HG03342 (cell line): ENCODE data around the gene CCDC88C.
"Not testable (repeated sequence)": the region's sequence is repeated elsewhere in the genome, so short reads cannot be mapped to it uniquely, and the experiment has no call there.

ENCODE experiments used
- ATAC-seq: cut with Tn5 transposase; IDR thresholded peaks from one replicate; pipeline ENCODE4 v1.9.1; 2021; ENCODE audit warnings: mild to moderate bottlenecking, moderate library complexity; ENCODE audit not compliant: unreplicated experiment

The CCDC88C gene

DNA sequence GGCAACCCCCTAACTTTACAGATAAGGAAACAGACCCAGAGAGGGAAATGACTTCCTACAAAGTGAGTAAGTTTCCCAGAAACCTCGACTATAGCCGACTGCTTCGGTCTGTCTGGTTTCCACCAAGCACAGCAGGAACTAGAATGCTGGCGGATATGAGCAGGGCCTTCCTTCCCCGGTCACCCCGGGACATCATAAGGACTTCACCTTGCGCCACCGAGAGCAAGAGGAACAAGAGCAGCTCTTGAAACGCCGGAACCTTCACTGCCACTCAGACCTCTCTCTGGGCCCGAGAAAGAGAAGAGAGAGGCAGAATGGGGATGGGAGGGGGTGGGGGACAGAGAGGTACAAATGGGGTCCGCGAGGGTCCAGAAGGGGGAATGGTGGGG lies 143.7 kb downstream of the CCDC88C start:
- ATAC-seq, result no peak

DNA sequence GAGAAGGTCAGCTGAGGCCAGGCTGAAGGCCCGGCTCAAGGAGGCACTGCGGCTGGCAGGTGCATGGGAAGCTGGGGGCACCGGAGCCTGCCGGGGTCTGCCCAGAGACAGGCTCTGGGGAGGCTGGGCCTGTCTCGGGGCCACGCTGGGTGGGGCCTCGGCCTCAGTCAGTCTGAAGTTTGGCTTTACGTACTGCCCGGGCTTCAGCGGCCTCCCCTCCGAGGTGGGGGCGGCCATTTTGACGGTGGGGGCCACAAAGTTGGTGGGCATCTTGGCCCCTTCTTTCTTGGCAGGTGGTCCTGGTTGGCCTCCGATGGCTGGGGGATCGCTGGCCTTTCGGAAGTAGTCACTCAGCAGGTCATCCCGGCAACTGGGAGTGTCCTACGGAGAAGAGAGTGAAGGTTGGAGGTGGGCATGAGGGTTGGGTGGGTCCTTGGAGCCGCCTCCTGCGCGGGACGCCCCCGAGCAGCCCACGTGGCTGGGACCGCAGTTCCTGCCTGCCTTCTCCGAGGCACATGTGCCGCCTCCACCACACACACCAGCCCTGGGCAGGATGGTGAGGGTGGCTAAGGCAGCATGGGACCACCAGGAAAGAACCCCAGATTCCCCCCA lies 144.2 kb downstream of the CCDC88C start:
- ATAC-seq, result no peak

DNA sequence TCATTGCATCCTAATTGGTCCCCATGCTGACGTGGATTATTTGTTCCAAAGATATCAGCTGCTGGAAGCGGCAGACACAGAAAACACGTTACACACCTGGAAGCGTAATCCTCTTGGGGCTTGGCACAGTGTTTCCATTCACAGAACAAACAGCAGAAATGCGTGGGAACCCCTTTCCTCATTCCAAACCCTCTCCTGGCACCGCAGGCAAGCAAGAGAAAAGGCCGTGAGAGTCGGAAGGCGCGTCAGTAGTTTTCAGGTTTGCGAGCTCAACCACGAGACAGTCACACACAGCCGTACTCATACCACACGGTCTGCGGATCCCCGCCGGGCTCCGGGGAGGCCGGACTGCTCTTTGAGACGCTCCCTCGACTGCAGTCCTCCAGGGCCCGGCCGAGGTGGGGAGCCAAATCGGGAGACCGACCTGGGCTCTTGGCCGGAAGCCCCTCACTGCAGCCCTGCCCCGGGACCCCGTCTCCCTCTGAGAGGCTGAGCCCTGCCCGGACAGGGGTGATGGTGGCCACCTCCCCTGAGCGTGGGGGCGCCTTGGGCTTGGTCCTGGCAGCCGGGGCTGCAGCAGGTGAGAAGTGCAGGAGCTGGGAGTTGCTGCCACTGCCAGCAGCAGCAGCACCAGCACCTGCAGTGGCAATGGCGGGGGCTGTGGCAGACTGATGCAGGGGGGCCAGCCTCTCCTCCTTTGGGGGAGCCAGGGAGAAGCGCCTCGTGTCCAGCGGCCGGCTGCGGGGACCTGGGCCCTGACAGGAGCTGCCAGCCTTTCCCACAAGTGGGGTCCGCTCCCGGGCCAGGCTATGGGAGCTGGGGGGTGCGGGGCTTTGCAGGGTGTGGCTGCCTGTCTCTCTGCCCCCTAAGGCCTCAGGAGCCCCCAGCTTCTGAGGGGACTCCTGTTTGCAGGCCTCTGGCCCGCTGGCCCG lies 145.0 kb downstream of the CCDC88C start:
- ATAC-seq, result no peak

DNA sequence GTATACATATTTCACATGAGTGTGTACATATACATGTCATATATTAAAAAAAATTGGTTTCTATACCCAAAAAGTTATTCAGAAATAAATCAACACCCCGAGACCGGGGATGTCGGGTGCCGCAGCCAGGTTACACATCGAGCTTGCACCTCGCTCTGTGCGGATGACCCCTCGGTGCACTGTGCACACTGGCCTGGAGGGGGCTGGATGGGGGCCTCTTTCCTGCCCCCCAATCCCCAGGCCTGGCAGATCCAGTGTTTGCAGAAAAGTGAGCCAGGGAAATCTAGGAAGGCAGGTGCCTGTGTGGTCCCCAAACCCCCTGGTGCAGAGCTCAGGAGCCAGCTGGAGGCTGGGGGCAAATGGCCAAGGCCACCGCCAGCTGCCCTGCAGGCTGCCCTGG lies 146.0 kb downstream of the CCDC88C start:
- ATAC-seq, result no peak

DNA sequence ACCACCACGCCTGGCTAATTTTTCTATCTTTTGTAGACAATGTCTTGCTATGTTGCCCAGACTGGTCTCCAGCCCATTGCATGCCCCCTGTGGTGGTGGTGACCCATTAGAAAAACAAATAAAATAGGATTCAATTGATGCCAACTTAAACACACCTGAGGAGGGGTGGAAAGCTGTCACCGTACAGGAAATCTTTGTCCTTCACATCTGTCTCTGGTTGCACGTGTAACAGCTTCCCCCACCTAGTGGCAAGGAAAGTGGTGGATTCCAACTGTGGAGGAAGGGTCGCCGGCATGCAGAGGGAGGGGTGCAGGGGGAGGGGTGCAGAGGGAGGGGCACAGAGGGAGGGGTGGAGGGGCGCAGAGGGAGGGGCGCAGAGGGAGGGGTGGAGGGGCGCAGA lies 147.0 kb downstream of the CCDC88C start:
- ATAC-seq, result no peak

DNA sequence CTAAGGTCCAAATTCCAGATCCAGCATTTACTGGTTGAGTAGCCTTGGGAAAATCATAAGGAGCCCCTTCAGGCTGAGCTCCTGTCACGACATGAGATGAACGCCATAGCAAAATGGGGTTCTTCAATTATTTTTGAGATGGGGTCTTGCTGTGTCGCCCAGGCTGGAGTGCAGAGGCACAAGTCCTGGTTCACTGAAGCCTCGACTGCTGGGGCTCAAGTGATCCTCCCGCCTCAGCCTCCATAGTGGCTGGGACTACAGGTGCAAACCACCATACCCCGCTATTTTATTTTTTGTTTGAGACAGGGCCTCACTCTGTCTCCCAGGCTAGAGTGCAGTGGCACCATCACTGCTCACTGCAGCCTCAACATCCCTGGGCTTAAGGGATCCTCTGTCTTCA lies 147.4 kb downstream of the CCDC88C start:
- no peak for ATAC-seq

DNA sequence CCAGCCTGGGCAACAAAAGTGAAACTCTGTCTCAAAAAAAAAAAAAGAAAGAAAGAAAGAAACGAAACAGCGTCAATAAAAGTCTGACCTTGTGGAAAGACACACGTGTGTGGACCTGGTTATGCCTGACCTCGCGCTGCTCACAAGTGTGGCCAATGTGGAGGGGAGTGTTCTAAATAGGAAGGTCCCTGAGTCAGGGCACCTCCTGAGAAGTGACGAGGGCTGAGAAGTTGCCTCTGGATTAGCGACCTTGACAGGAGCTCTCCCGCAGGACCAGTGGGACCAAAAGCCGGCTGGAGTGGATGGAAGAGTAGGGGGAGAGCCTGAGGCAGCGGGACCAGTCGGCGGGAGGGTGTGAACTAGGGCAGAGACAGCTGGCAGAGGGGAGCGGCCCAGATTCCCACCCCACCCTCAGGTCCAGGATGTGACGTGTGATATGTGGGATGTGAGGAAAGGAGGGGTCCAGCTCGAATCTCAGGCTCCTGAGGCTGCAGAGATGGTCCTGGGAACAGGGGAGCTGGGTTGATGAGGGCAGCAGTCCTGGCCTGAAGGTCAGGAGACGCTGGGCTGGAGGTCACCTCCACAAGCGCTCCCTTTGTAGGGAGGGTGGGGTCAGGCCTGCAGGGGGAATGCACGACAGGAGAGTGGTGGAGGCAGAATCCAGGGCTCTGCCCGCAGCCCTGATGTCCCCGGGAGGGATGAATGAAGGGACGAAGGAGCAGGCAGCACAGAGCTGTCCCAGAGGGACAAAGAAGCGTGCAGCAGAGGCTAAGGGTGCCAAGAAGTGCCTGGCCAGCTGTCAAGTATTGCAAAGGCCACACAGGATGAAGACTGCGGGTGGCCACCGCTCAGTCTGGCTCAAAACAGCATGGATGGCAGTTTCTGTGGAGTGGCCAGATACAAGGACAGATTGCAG lies 148.3 kb downstream of the CCDC88C start:
- ATAC-seq, result no peak

DNA sequence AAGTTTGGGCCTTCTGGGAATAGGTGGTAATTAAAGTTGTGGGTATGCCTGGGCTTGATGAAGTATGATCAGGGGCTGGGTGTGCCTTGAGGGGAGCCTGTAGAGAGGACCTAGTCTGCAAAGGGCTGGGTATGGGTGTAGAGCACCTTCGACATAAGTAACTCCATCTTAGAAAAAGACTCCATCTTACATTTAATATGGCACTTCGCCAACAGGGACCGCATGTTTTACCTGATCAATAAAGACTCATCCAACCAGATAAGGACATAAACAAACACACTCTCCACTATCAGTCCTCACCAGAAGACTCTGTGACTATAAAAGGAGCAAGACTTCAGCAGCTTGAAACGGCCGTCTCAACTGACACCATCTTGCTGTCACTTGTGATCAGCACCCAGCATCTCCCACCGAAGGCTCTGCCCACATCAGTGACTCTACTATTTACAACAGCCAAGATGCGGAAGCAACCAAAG lies 149.6 kb downstream of the CCDC88C start:
- ATAC-seq, result no peak

DNA sequence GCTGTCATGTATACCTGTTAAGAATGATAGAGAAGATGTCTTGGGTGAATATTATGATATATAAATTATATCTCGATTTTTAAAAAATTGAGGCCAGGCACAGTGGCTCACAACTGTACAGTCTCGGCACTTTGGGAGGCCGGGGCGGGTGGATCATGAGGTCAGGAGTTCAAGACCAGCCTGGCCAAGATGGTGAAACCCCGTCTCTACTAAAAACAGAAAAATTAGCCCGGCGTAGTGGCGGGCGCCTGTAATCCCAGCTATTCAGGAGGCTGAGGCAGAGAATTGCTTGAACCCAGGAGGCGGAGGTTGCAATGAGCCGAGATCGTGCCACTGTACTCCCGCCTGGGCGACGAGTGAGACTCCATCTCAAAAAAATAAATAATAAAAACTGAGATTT lies 151.3 kb downstream of the CCDC88C start:
- not testable (repeated sequence) for ATAC-seq

DNA sequence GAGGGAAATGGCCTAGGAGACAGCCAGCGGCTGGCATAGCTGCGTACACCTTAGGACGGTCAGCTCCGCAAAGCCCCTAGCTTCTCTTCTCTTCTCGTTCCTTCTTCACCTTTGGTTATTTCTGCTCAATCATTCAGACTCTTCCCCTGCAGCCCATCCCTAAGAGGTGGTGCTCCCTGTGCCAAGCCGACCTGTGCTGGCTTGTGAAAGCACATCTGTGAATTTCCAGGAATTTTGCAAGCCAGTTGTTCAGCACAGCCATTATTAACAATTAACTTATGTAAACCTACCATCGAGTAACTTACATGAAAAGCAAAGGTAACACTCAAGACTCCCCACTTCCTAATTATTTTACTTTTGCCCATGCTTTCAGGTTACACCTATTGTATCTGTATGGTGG lies 152.2 kb downstream of the CCDC88C start:
- no peak for ATAC-seq

DNA sequence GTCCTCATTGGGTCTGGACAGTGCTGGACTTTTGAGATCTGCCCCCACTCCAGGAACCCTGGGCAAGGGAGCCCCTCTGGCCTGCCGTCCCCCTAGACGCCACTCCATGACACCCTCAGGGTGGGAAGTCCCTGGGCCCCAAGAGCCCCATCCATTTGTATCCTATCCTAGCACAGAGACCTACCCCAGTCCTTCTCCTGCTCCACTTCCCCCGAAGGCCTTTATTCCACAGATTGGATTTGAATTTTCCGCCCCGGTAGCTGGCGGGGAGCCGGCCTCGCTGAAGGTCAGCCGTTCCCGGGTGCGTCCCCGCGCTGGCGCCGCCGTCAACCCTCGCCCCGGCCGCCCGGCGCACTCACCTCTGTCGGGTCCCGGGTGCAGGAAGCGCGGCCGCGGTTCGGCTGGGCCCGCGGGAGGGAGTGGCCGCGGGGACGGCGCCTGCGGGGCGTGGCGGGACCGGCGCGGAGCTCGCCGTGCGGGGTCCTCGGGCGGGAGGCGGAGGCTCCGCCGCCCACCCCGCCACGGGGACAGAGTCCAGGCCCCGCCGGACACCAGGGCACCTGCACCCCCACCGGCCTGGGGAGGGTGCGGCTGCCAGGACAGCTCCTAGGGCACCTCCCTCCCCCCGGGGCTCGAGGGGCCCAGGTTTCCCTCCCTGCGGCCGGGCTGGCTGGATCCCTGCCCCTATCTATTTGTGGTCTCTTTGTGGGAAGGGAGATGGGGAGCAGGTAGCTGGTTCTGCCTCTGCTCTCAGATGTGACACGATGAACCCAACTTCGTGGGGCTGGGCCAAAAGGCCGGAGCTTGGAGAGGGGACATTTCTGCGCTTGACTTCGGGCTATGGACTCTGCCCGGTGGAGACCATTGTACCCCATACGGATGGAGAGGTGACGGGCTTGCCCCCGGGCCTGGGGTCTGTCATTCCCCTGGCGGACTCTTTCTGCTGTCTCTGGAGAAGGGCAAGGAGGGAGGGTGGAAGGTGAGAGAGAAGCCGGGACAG lies 153.2 kb downstream of the CCDC88C start:
- no peak for ATAC-seq

DNA sequence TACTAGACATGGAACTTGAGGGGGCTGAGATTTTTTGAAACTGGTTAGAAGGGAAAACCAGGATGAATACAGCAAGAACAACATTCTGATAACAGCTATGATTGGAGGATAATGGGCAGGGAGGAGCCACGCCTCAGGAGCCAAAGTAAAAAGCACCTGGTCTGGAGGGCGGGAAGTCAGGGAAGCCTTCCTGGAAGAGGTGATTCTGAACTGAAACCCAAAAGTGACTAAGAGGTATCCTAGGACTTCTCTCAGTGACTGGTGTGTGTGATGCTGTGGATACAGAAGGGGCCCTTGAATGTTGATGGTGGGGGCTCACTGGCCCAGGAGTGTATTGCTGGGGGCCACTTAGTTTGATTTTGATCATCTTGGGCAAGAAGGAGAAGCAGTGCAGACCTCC lies 154.3 kb downstream of the CCDC88C start:
- no peak for ATAC-seq

DNA sequence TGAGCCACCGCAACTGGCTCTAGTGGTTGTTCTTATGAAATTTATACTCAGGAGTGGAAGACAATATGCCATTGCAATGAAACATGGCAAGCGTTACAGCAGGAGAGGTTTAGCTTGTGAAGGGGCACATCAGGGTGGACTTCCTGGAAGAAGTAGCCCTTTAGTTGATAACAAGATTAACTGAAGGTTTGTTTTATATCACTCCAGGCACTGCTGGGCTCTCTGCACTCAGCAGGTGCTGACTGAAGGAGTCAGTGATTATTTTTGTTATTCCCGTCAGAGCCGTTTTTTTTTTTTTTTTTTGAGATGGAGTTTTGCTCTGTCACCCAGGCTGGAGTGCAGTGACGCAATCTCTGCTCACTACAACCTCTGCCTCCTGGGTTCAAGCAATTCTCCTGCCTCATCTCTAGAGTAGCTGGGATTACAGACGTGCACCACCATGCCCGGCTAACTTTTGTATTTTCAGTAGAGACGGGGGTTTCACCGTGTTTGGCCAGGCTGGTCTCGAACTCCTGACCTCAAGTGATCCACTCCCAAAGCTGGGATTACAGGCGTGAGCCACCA lies 155.6 kb downstream of the CCDC88C start:
- no peak for ATAC-seq

DNA sequence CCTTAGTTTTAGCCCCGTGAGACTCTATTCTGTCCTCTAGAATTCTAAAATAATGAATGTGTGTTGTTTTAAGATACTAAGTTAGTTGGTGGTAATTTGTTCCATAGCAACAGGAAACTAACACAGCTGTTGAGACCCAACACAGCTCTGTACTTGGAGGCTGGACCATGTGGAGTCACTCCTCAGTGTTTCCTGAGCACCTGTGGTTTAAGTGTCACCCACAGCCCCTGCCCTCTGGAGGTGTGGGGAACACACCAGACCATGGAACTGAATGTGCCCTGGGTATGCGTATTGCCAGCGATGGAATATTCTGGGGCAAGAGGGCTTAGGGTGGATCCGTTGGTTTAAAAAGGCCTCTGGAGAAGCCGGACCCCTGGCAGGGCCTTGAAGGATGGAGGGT lies 156.5 kb downstream of the CCDC88C start:
- no peak for ATAC-seq

DNA sequence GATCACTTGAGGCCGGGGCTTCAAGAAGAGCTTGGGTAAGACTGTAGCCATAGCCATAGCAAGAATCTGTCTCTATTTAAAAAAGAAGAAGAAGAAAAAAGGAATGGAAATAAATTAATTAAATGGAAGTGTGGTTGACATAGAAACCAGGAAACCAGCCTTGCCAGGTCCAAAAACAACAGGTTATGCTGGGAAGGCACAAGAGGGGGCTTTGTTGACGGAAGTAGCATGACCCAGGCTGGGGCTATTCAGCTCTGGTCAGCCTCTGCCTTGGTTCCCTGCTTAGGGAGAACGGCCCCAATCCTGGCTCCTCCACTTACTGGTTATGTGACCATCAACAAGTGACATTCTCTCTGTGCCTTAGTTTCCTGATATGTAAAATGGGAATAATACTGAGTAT lies 158.7 kb downstream of the CCDC88C start:
- no peak for ATAC-seq

DNA sequence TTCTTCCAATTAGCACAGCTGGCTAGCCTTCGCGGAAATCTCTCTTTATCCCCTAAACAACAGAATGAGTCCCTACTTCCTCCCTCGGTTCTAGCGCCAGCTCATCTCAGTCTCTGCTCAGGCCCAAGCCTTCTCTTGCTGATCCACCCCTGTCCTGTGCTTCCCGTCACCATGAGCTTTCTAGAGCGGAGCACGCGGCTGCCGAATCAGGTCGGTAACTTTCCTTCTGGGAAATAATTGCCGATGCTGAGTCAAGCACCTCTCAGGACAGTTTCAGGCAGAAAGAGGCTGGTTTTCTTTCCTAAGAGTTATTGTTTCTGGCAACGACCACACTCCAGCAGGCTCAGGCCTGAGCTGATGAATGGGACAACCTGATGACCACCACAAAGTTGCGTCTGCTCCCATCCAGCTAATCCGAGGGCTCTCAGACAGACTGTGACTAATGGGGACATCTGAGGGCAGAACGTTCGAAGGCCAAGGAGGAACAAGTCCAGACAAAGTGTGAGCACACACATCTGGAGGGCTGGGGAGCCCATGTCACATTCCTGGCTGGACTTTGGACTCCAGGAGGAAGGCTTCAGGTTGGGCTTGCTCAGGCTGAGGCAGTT lies 159.5 kb downstream of the CCDC88C start:
- ATAC-seq, result no peak

DNA sequence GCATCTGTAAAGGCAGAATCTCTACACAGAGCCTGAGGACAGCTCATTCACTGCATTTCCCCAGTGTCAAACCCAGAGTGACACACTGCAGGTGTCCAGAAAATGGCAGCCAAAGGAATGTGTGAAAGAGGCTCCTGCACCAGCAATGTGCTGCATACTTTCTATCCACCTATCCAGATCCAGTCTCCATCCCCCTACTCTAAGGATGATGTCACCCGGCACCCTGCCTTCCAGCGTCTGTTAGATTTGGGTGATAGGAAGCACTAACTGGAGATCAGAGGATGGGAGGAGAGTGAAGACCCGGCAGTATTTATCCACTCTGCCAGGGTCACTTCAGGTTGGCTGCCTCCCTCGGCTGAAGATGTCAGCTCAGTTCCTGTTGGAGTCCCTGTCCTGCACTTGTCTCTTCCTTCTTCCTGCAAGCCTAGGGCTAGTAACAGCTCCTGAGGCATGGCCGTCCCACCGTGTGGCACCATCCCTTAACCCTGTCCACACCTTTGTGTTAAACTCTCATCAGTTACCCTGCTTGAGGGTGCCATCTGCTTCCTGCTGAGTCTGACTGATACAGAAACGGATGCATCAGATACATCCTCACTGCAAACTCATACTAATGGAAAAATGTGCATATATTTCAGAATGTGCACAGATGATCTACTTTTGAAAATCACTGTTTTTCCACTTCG lies 160.2 kb downstream of the CCDC88C start:
- no peak for ATAC-seq

DNA sequence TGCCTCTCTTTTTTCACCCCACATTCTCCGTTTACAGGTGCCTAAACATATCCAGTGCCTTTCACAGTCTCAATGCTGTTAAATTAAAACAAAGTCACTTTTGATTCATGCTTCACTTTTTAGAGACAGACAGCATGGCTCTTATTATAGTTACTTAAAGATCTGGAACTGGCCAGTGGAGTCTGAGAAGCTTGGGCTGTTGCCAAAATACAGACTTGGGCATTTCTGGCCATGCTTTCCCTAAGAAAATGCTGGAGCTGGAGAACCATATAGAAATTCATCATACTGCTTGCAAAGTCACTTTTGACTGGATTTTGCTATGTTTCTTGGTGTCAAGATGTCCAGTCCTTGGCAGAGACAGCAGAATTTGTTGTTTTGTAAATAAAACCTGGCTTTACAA lies 161.0 kb downstream of the CCDC88C start:
- ATAC-seq, result no peak
